ENCODE data around the gene GPR55.

Gene GPR55

DNA sequence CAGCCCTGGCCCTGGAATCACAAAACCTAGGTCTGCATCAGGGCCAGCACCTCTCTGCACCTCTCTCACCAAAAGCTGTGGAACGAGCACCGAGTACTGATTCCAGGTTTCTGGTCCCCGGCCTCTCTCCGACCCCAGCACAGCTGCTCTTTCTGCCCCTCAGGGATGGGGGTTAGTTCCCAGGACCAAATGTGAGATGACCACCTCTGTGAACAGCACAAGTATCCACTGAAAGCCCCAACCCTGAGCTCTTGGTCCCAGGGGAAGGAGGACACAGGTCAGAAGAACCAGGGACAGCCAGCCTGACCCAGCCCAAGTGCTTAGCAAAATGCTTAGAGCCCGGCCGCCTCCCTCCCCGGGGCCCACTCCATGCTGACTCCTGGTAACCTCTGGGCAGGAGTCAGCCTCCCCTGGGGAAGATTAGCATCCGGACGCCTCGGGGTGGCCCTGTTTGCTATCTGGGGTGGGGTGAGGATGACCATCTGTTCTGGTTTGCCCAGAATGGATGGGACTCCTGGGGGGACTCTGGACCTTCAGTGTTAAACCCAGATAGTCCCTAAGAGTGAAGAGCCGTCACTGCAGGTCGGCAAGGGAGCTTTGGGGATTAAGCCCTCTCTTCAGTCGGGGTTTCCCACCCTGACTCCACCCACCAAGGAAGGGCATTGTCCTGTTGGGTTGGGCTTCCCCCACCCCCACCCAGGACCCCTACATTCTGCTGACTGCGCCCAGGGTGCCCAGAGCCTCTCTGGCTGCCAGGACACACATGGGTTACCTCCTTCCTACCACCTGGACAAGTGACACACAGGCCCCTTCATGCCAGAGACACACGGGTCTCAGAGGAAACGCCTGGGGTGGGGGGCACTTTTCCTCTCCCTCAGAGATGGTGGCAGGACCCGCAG, 9.4 kb upstream of the GPR55 start:
- no peak for DNase-seq (ENCODE audit: low read depth)

DNA sequence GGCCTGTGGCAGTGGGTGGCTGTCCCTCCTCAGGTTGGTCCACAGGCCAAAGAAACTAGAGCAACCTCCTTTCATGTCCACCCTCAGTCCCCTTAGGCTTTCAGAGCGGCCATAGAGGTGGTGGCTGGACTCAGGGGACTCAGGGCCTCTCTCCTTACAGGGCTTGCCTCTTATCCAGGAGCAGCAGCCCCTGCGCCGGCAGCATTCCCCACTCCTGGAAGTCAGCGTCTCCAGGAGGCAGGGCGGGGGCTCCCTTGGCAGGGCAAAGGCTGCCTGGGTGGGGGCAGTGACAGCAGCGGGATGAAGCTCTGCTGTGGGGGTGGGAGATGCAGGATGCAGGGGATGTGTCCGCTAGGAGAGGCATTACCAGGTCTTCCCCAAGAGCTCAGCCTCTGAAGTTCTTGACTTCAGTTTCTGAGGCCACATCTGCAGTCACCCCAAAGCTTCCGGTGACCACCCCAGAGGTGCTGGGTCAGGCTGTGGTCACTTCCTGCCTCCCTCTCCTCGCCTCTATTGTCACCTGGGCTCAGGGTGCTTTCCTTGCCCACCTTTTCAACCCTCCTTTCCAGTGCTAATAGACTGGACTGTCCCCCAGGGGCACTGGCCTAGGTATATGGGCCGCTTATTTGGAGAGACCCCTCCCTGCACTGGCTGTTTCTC, 8.6 kb upstream of the GPR55 start:
- no peak for DNase-seq (ENCODE audit: low read depth)

DNA sequence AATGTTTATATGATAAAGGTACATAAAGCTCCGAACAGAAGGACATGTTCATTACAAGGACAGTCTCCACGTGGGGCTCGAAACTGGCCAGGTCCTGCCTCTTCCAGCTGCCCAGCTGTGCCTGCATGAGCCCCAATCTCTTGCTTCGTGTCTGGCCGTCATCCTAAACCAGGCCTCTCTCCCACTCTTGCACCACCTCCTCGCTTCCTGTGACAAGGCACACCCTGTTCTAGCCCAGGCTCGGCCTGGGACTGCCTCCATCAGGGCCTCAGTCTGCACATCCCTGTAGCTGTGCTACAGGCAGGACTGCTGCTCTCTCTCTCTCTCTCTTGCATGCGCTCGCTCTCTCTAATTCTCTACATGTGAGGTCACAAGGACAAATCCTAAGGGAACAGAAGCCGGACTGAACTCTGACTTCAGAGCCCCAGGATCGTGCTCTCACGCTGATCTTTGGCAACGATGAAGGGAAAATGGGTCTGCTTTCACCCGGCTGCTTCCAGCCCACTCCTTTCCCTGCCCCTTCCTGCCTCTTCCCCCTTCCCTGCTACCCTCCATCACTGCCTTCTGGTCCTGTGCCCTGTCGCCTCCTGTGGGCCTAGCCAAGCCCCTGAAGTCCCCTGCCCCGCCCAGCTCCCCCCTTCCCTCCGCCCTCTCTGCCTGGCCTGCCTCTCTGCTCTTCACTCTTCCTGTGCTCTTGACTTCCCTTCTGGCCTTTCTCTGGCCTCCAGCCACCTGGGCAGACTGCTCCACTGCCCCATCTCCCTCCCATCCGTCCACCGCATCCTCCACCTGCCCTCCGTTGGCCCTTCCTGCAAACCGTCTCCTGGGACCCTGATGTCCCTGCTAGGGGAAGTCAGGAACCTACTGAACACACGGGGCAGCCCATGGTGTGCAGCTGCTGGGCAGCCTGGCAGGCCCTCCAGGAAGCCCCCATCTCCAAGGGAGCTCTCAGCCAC, 7.8 kb upstream of the GPR55 start:
- no peak for DNase-seq (ENCODE audit: low read depth)

DNA sequence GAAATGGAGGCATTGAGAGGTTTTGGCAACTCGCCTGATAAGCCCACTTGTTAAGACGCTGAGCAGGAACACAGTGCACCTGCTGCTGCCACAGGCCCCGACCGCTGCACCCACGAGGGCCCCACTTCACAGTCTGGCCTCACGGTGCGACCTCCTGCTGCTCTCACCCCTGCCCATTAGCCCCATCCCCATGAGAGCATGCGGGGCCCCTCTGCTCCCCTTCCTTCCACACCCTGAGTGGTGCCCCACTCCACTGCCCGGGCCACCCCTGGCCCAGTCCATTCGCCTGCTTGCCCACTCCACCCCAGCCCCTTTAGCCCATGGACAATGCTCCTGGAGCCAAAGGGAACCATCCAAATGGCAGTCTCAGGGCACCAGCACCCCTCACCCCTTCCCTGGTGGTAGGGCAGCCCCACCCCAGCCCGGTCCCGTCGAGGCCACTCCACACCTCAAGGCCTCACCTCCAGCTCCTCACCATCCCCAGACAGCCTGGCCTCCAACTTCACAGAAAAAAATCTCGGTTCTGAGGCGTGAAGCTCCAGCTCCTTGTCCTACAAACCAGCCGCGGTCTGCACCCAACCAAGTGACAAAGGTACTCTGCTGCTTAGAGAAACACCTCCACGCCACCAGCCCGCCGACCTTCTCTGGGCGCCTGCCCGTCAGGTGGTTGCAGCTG, 6.7 kb upstream of the GPR55 start:
- no peak for DNase-seq (ENCODE audit: low read depth)

DNA sequence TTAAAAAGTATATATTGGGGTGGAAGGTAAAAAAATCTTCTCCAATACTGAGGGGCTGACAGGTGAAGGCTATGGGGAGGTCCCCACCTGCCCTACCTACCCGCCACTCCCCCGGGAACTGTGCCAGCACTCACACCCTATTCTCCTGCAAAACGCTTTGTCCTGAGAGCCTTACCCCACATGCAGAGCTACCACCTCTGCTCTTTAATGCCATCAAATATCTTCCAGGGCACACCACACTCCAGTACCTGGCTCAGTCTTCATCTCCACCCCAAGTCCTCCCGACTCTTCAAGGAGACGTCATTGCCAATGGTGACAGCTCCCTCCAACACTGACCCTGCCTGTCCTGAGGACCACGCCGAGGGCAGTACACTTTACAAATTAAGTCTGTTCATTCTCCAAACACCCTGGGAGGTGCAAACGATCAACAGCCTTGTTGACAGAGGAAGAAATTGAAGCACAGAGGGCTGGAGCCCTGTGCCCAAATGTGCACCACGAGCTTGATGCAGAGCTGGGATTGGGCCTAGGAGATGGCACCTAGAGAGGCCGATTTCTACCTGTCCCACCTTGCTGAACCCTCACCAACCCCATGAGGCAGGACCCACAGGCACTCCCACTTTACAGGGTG, 6.0 kb upstream of the GPR55 start:
- DNase-seq (ENCODE audit: low read depth), result no peak

DNA sequence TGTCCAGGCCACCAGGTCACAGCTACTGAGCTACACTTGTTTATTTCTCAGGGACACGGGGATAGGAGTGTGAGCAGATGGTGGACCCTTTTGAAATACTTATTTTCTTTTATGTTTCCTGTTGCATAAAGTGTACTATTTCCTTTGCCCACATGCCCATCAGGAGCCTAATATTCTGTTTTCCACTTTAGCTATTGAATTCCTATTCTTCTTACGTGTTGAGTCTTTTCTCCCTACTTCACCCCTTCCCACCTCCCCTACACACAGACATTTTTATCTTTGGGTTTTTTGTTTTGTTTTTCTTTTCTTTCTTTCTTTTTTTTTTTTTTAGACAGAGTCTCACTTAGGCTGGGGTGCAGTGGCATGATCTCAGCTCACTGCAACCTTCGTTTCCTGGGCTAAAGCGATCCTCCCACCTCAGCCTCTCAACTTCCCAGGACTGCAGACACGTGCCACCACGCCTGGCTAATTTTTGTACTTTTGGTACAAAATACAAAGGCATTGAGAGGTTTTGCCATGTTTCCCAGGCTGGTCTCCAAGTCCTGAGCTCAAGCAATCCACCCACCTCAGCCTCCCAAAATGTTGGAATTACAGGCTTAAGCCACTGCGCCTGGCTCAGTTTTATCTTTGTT, 5.2 kb upstream of the GPR55 start:
- no peak for DNase-seq (ENCODE audit: low read depth)

DNA sequence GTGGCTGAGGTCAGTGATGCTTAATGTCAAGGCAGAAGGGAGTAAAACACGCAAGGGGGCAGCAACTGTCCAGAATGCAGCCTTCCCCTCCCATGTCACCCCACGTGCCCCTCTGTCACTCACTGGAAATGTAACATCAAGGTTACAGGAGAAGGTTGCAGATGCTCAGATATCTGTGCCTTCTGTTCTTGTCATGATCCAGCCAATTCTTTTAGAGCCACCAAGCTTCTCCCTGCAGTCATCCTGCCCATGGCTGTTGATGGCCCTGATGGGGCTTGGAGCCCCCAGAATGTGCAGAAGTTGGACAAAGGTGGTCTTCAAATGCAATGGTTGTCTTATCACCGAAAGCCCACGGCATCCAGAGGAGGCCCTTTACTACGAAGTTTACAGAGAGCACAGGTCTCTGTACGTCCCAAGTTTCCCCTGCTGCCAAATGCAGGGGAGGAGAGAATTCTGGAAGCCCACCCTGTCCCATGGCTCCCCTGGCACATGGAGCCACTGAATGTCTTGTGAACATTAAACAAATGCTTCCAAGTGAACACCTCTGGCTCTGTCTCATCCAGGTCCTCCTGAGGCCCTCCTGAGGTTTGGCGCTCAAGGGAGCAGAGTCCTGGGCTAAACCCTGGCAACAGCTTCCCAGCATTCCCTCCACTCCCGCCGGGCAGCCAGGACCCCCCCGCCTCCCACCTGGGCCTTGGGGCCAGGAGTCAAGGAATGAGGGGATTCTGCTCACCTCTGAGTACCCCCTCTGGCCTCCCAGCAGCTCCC, 4.5 kb upstream of the GPR55 start:
- DNase-seq (ENCODE audit: low read depth), result no peak

DNA sequence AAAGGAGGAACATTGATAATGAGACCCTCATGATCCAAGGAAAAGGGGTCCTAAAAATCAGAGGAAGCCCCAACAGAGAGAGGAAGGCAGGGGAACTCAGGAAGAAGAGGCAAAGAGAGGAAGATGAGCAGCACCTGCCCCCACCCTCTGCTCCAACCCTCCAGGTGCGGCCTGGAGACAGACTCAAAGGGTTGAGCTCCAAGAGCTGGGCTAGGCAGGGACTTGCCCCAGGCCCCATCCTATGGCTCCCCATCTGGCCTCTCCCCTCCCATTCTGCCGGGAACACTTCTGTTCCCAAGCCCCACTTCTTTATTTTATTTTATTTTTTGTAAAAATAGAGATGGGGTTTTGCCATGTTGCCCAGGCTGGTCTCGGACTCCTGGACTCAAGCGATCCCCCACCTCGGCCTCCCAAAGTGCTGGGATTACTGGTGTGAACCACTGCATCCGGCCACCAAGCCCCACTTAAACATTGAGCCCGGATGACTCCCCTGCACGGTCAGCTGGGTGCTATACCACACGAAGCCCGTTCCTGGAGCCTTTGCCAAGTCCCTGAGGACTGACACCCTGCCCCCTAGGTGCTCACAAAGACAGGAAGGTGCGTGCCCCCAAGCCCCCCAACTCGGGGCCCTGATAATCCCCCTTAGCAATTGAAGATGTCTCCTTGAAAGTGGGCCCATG, 3.8 kb upstream of the GPR55 start:
- DNase-seq (ENCODE audit: low read depth), result no peak

DNA sequence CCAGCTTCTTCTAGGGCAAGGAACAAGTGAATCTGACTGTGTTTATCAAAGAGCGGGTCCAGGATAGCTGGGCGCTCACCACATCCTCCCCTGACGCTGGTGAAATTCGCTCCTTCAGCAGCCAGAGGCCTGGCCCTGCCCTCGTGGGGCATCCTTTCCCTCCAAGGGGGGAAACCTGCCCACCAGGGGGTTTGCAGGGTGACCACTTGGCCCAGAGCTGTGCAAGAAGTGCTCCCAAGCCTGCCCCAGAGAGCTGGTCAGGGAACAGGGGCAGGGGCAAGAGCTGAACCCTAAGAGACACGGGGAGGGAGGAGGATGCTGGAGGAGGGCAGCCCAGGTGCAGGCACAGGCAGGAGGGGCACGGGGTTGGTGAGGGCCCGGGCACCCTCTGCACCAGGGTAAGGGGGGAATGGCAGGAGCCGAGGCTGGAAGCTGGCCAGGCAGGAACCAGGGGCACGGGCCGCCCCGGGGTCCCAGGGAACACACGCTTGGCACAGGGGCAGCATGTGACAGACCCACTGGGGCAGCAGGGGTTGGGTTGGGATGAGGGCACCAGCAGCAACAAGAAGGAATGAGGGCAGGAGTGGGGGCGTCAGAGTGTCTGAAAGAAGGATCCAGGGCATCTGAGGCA, 2.8 kb upstream of the GPR55 start:
- DNase-seq (ENCODE audit: low read depth), result no peak

DNA sequence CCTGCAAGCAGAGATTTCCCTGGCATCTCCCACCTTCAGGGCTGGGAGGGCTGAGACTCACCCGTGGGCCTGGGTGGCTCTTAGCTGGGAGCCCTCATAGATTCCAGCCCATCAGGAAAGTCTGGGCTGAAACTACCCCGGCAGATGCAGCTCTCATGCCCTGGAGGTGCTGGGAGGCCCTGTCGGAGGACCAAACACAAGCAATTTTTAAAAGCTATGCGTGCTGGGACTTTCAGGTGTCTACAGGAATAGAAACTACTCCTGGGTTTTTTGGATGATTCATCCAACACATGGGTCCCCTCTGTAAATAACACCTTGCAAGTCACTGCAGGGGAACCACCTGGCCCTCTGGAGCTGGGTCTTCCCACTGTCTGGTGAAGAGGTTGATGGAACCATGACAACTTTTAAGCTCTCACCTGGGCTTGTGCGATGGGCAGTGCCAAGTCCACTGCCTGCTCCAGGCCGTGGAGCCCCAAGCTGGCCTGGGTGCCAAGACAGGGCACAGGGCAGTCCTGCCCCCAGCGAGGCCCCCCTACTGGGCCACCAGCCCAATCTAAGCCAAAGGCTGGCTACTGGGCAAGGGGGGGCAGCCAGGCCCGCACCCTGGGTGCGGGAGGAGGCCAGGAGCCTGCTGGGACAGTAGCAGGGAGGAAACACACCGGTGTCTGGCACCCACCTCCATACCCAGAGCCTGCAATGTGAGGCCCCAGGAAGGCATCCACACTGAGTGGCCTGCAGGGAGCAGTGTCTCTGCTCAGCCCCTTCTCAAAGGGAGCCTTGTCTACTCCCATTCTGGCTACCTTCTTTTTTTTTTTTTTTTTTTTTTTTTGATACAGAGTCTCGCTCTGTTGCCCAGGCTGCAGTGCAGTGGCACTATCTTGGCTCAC, 1.1 kb upstream of the GPR55 start:
- DNase-seq (ENCODE audit: low read depth), result no peak

DNA sequence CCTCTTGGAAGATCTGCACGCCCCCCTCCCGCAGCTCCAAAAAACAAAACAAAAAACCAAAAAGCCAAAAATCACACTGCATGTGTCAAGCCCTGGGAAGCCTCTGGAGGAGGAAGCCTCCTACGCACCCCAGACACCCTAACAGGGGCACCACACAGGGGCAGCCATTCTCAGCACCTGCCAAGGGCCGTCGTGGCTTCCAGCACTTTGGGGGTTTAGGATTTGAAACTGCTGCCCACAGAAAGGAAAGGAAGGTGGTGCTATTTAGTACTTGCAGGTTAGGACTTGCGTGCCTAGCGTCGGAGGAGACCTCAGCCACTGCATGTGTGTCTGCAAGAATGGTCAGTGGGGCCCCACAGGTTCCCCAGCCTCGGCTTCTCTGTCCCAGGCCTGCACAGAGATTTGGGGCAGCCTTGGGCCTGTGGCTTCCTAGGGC, 419 bp upstream of the GPR55 start:
- DNase-seq (ENCODE audit: low read depth), result no peak

DNA sequence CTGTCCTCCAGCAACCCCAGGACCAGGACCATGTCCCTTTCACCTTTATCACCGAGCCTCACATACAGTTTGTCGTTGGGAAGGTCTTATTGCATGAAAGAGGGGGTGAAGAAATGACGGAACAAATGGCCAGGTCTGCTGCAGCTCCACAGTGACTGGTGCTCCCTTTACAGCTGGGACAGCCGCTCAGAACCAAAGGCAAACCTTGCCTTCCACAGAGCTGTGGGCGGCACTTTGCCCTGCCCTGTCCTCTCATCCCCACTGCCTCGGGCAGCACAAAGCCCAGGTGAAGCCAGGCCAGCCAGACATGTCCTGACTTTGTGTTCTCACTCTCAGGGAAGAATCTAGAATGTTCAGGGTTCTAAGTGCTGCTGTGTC, 961 bp downstream of the GPR55 start:
- no peak for DNase-seq (ENCODE audit: low read depth)

DNA sequence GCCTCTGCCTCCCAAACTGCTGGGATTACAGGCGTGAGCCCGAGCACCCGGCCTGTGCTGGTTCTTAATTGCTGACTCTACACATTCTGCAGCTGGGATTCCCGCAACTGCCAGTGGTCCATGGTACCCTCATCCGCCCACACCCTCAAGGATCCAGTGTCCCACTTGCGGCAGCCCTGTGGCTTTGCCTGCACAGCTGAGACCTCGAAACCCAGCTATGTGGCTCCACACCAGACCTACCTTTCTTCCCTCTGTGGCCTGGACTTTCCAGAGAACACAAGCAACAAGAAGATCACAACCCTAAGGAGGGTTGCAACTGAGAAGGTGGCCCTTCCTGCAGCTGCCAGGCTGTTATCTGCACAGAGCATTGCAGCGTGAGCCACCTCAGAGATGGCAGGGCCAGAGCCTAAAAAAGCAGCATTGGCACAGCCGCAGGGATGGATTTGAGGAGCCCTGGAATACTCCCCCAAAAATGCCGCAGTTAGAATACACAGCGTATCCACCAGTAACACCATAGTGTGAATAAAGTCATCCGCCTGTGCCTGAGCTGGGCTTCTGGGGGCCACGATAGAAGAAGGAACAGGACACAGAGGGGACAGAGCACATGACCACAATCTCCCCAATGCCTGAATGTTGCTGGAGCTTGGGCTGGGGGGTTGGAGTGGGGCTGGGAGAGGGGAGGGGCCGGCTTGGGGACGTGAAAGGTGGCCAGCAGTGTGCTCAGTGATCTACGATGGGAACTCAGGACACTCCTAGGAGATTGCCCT, 1.9 kb downstream of the GPR55 start:
- DNase-seq (ENCODE audit: low read depth), result no peak

DNA sequence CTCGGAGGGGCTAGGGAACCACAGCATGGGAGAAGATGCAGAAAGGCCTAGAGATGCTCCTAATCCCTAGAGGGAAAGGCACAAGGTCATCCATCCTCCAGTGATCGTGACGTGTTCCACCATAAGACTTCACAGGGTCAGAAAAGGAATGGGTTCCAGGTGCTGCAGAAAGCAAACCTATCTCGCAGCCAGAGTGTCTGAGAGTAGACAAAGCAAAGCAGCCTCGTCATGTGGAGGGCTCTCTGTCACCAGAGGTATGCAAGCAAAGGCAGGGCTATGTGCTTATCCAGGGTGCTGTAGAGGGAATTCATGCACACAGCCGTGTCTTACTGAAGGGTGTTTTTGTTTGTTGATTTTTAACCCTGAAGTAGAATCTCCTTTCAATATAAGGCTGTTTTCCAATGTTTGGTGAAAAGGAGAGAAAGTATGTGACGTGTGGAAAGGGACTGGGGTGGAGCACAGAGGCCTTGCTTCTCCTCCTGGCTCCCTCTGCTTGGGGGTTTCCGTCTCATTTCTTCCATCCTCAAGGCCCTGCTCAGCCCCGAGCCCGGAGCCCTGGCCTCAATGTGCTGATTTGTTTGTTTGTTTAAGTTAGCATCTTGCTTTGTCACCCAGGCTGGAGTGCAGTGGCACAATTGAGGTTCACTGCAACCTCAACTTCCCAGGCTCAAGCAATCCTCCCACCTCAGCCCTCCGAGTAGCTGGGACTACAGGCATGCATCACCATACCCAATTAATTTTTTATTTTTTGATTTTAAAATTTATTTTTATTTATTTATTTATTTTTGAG, 3.0 kb downstream of the GPR55 start:
- DNase-seq (ENCODE audit: low read depth), result no peak

DNA sequence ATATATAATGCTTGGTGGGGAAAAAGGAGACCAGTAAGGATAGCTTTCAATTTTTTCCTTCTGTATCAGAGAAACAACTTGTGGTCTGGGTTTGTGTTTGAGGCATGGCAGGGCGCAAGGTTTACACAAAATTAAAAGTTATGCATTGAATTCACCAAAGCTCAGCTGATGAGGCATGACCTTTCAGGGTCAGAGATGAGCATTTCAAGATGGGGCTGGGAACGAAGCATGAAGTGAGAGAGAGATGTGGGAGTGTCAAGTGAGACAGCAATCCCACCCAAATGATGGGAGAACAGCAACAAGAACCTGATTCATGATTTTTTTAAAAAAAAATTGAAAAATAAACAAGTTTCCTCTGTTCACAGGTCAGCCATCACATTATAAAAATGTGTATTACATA, 4.9 kb downstream of the GPR55 start:
- no peak for DNase-seq (ENCODE audit: low read depth)

DNA sequence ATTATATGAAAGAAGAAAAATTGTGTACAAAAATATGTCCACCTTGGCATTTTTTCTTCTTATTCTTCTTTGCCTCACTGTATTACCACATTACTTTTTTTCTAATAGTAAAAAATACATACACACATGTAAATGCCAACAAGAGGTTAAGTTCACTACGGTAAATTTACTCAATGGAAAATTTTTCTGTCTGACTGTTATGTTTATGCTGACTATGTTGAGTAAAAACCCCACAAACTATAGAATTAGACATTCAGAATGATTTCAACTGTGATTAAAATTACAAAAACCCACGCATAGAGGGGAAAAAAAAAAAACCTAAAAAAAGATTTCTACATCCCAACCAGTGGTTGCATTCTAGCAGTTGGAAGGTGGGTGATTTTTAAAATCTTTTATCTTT, 5.4 kb downstream of the GPR55 start:
- DNase-seq (ENCODE audit: low read depth), result no peak

Data from activated gamma-delta T cell treated with anti-CD3 and anti-CD28 coated beads, Interleukin-2, amount 50 U/mL, for 16 hours (primary cell).